Activated T-helper 2 cell treated with anti-CD3 and anti-CD28 coated beads, Interferon-gamma antibody, Interleukin-2, Interleukin-4, amounts not matched to agents 10 μg/mL and 5 μg/mL and 100 μg/mL, durations not matched to agents 14 hours and 24 hours and 36 hours (primary cell): ENCODE results near the gene B3GNT5. TPM values are rescaled to one million over a fixed set of nuclear protein-coding genes. Genes with fewer than 3 reads are reported as not detected.

Experiments
- DNase-seq: peaks from one replicate; pipeline ENCODE4 v3.0.0; 2021; ENCODE audit warnings: low spot score
- H3K27ac Mint-ChIP-seq: one replicate; pipeline ENCODE4 v1.8.0; 2021; ENCODE audit warnings: mixed read lengths
- H3K27me3 Mint-ChIP-seq: one replicate; pipeline ENCODE4 v1.8.0; 2021; ENCODE audit warnings: low read depth, mixed read lengths
- H3K36me3 Mint-ChIP-seq: one replicate; pipeline ENCODE4 v1.8.0; 2021; ENCODE audit warnings: low read depth, mixed read lengths
- H3K4me1 Mint-ChIP-seq: one replicate; pipeline ENCODE4 v1.8.0; 2021; ENCODE audit warnings: low read depth, mixed read lengths
- H3K4me3 Mint-ChIP-seq: one replicate; pipeline ENCODE4 v1.8.0; 2021; ENCODE audit warnings: low read depth, mild to moderate bottlenecking, moderate library complexity, mixed read lengths
- H3K9me3 Mint-ChIP-seq: one replicate; pipeline ENCODE4 v1.8.0; 2021; ENCODE audit warnings: mixed read lengths
- intact Hi-C: fragments of 100-400 bp; cut with micrococcal nuclease; formaldehyde crosslinking; loops from one replicate; pipeline ENCODE4 v1.15.1; 2023
- total RNA-seq: library from RNA; stranded (reverse); gene quantifications from 2 replicates; pipeline ENCODE4 v1.2.3, GENCODE V29; 2022

The B3GNT5 gene
- total RNA-seq, 1 donor from 2014 or later = 41.0 TPM

DNA sequence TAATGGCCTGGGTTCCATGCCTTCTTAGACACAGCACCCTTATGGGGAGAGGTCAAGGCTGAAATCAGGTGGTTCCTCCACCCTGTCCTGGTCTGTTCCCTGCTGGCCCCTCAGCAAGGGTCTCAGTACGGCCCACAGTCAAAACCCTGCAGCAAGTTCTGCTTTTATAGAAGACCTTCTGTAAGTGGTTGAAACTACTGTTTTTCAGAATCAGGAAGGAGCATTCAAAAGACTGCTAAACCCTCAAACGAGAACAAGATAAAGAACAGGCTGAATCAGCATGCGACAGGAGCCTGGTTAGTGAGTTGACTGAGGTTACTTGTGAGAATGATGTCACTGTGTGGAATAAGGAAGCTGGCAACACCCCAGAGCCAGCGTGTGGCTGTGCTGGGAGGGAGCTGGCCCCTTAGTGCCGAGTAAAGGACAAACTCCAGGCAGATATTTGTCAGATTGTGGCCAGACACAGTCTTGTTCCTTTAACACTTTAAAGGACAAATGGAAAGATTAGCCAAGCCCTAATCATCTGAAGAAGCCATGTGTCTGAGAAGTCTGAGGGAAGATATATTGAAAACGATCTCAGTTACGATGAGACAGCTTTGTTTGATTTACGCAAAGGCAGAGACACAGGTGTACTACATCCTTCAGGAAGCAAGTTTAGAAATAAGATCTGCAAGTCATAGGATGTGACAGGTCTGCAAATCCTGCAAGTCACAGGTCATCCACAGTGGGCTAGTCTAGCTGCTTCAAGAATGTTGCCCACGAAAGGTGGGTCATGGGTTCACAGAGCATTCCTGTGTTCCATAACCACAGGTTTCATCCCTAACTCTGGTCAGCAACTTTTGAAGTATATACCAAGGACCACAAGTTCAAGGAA, 54.0 kb downstream of the B3GNT5 start:
- intact Hi-C loops = loop anchor here (1.0 to 2.0 kb wide), 3 partner anchors 21 to 70 kb away; no protein-coding TSS in a partner anchor
- Mint-ChIP-seq H3K4me3 (peak overlapping the region; percentile 2), H3K27ac (peak overlapping the region; percentile 81), H3K4me1 (peaks cover 29% of the 10 kb centered on the region), H3K9me3 (no peaks in the 10 kb centered on the region), H3K36me3 (peaks cover 20% of the 10 kb centered on the region), H3K27me3 (no peaks in the 10 kb centered on the region)
- DNase-seq = peak; percentile 25

- Mint-ChIP-seq H3K27ac (no peak overlapping the region), H3K27me3 (no peaks in the 10 kb centered on the region), H3K36me3 (peaks cover 23% of the 10 kb centered on the region), H3K4me1 (peaks cover 25% of the 10 kb centered on the region), H3K9me3 (no peaks in the 10 kb centered on the region), H3K4me3 (no peak overlapping the region)
- intact Hi-C loops = loop anchor here (1.0 to 2.0 kb wide), 3 partner anchors 21 to 69 kb away; no protein-coding TSS in a partner anchor
- DNase-seq = no peak
Observed at GRCh38 chr3:183307749-183308148, 54.7 kb downstream of the B3GNT5 start.

DNA sequence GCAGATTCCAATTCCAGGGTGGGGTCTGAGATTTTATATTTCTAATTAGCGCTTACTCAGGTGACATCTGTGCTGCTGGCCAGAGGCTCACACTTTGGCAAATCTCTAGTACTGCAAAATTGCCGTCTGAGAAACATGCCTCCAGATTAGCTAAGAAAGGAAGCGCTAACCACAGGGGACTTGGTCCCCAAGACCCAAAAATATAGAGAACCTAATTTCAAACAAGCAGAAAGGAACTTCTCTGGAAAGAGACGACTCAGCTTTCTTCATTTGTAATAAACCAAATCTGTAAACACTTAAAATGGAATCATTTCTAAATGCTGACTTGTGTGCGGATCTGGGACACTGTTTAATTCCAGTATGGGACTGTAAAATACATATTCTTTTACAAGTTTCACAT, 55.7 kb downstream of the B3GNT5 start:
- H3K36me3 Mint-ChIP-seq = peaks cover 23% of the 10 kb centered on the region
- H3K4me1 Mint-ChIP-seq = peaks cover 25% of the 10 kb centered on the region
- no peak overlapping the region for H3K4me3 Mint-ChIP-seq
- intact Hi-C loops = no loop called here
- H3K9me3 Mint-ChIP-seq = no peaks in the 10 kb centered on the region
- H3K27me3 Mint-ChIP-seq = no peaks in the 10 kb centered on the region
- no peak overlapping the region for H3K27ac Mint-ChIP-seq
- no peak for DNase-seq

GRCh38 chr3:183309276-183309675, 56.2 kb downstream of the B3GNT5 start:
- no peaks in the 10 kb centered on the region for H3K27me3 Mint-ChIP-seq
- H3K36me3 Mint-ChIP-seq = peaks cover 23% of the 10 kb centered on the region
- intact Hi-C loops = no loop called here
- H3K27ac Mint-ChIP-seq = no peak overlapping the region
- no peaks in the 10 kb centered on the region for H3K9me3 Mint-ChIP-seq
- peaks cover 25% of the 10 kb centered on the region for H3K4me1 Mint-ChIP-seq
- no peak overlapping the region for H3K4me3 Mint-ChIP-seq
- DNase-seq = no peak

DNA sequence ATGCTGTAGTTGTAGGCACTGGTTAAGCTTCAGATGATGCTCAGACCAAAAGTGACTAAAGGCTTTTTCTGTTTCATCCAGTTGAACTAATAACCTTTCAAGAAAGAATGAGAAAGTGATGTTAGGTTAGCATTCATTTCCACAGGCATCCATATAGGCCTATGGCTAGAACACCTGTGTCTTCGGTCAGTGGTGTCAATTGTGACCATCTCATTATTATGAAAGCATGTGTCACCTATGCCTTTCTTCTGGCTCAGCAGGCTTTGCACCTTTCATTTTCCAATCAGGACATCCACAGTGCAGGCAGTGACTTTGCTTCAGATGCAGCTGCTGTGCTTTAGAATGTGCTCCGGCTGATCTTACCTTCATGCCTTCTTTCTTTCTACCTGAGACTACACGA, 57.9 kb downstream of the B3GNT5 start:
- H3K9me3 Mint-ChIP-seq = no peaks in the 10 kb centered on the region
- no peak overlapping the region for H3K4me3 Mint-ChIP-seq
- H3K4me1 Mint-ChIP-seq = peaks cover 25% of the 10 kb centered on the region
- intact Hi-C loops = no loop called here
- peaks cover 23% of the 10 kb centered on the region for H3K36me3 Mint-ChIP-seq
- H3K27ac Mint-ChIP-seq = no peak overlapping the region
- DNase-seq = no peak
- H3K27me3 Mint-ChIP-seq = no peaks in the 10 kb centered on the region

DNA sequence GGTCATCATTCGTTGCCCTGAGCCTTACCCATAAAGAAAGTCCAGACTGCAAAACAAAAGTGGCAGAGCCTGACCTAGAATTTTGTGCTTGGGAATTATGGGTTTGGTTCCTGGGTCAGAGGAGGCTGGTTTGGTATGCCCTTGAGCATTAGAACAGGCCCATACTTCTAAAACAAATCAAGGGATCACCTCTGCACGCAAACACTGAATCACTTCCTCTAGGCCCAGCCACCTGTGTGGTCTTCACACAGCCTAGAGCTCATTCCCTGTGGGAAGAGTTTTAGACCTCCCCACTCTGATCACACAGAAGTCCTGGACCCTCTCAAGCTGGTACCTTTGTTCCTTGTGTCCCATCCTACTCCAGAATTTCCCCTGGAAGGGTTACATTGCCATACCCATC, 59.4 kb downstream of the B3GNT5 start:
- no peaks in the 10 kb centered on the region for H3K27me3 Mint-ChIP-seq
- intact Hi-C loops = no loop called here
- H3K4me1 Mint-ChIP-seq = peaks cover 11% of the 10 kb centered on the region
- DNase-seq = no peak
- H3K36me3 Mint-ChIP-seq = peaks cover 26% of the 10 kb centered on the region
- H3K27ac Mint-ChIP-seq = no peak overlapping the region
- no peak overlapping the region for H3K4me3 Mint-ChIP-seq
- H3K9me3 Mint-ChIP-seq = no peaks in the 10 kb centered on the region

DNA sequence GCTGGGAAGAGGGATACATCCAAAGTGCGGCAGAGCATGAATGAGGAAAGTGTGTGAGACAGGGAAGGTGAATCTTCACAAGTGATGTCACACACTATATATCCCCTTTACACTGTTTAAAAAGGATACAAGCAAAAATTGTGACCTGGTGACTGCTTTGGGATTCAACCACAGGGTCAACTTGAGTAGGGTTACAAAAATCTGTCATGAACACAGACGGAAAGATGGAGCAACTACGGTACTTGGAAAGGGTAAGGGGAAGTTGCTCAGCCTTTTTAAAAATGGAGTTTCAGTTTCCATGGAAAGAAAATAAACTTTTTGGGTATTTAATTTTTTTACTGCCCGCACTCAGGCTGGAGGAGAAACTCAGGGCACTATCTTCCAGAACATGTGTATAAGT, 60.3 kb downstream of the B3GNT5 start:
- Mint-ChIP-seq H3K27ac (no peak overlapping the region), H3K4me3 (no peak overlapping the region), H3K4me1 (peaks cover 4% of the 10 kb centered on the region), H3K27me3 (no peaks in the 10 kb centered on the region), H3K36me3 (peaks cover 28% of the 10 kb centered on the region), H3K9me3 (no peaks in the 10 kb centered on the region)
- intact Hi-C loops = no loop called here
- no peak for DNase-seq

DNA sequence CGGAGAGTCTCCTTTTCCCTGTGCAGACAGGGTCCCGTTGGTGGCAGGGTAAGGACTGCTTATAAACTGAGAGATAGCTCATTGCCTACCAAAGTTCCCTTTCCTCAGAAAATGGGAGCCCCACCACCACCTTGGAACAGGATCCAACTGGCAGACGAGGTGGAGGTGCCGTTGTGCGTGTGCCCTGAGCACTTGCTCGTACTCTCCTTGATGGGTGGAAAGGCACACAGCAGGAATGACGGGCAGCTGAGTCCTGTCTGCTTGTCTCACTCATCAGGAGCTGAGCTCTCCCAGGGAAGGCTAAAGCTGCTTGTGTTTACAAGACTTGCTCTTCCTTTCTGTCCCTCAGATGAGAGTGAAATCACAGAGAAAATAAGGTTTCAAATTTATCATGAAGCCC, 60.7 kb downstream of the B3GNT5 start:
- Mint-ChIP-seq H3K27me3 (no peaks in the 10 kb centered on the region), H3K27ac (no peak overlapping the region), H3K4me3 (no peak overlapping the region), H3K36me3 (peaks cover 28% of the 10 kb centered on the region), H3K9me3 (no peaks in the 10 kb centered on the region), H3K4me1 (peaks cover 4% of the 10 kb centered on the region)
- DNase-seq = no peak
- intact Hi-C loops = no loop called here

- H3K27ac Mint-ChIP-seq = no peak overlapping the region
- H3K4me3 Mint-ChIP-seq = no peak overlapping the region
- H3K4me1 Mint-ChIP-seq = peaks cover 17% of the 10 kb centered on the region
- peaks cover 22% of the 10 kb centered on the region for H3K36me3 Mint-ChIP-seq
- H3K27me3 Mint-ChIP-seq = no peaks in the 10 kb centered on the region
- intact Hi-C loops = no loop called here
- no peak for DNase-seq
- no peaks in the 10 kb centered on the region for H3K9me3 Mint-ChIP-seq
Observed at GRCh38 chr3:183315739-183316138, 62.7 kb downstream of the B3GNT5 start.

GRCh38 chr3:183317271-183317670, 64.2 kb downstream of the B3GNT5 start:
- Mint-ChIP-seq H3K9me3 (no peaks in the 10 kb centered on the region), H3K4me1 (peaks cover 17% of the 10 kb centered on the region), H3K4me3 (no peak overlapping the region), H3K27ac (no peak overlapping the region), H3K27me3 (no peaks in the 10 kb centered on the region), H3K36me3 (peaks cover 17% of the 10 kb centered on the region)
- intact Hi-C loops = no loop called here
- DNase-seq = no peak

- Mint-ChIP-seq H3K27ac (no peak overlapping the region), H3K4me3 (no peak overlapping the region), H3K4me1 (peaks cover 17% of the 10 kb centered on the region), H3K27me3 (no peaks in the 10 kb centered on the region), H3K9me3 (no peaks in the 10 kb centered on the region), H3K36me3 (peaks cover 16% of the 10 kb centered on the region)
- intact Hi-C loops = no loop called here
- DNase-seq = no peak
Observed at GRCh38 chr3:183317886-183318865, 65.1 kb downstream of the B3GNT5 start.

DNA sequence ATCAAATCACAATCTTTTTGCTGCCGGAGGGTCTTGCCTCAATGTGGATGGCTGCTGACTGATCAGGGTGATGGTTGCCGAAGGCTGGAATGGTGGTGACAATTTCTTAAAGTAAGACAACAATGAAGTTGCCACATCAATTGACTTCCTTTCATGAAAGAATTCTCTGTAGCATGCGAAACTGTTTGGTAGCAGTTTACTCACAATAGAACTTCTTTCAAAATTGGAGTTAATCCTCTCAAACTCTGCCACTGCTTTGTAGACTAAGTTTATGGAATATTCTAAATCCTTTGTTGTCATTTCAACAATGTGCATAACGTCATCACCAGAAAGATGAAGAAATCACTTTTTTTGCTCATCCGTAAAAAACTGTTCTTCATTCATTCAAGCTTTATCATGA, 65.8 kb downstream of the B3GNT5 start:
- H3K36me3 Mint-ChIP-seq = peaks cover 16% of the 10 kb centered on the region
- H3K27me3 Mint-ChIP-seq = no peaks in the 10 kb centered on the region
- intact Hi-C loops = no loop called here
- no peak overlapping the region for H3K4me3 Mint-ChIP-seq
- H3K9me3 Mint-ChIP-seq = no peaks in the 10 kb centered on the region
- peaks cover 15% of the 10 kb centered on the region for H3K4me1 Mint-ChIP-seq
- DNase-seq = no peak
- no peak overlapping the region for H3K27ac Mint-ChIP-seq

- intact Hi-C loops = no loop called here
- Mint-ChIP-seq H3K4me1 (peaks cover 15% of the 10 kb centered on the region), H3K4me3 (no peak overlapping the region), H3K36me3 (peaks cover 16% of the 10 kb centered on the region), H3K27ac (no peak overlapping the region), H3K27me3 (no peaks in the 10 kb centered on the region), H3K9me3 (no peaks in the 10 kb centered on the region)
- DNase-seq = no peak
Observed at GRCh38 chr3:183319371-183319770, 66.3 kb downstream of the B3GNT5 start.
